HG02870 (cell line): Measurements from ENCODE around the gene ARMC2.
"Not testable (repeated sequence)": the region's sequence is repeated elsewhere in the genome, so short reads cannot be mapped to it uniquely, and the experiment has no call there.

Experiments used
- ATAC-seq: cut with Tn5 transposase; IDR thresholded peaks from one replicate; pipeline ENCODE4 v1.9.1; 2021; ENCODE audit warnings: mild to moderate bottlenecking, moderate library complexity; ENCODE audit not compliant: unreplicated experiment

ARMC2 gene

GRCh38 chr6:108948181-108948661 lies 100.0 kb downstream of the ARMC2 start:
- no peak for ATAC-seq

- ATAC-seq = no peak
Observed at GRCh38 chr6:108951351-108951953, 103.2 kb downstream of the ARMC2 start.

GRCh38 chr6:108952776-108953486 lies 104.7 kb downstream of the ARMC2 start:
- no peak for ATAC-seq

- no peak for ATAC-seq
Observed at GRCh38 chr6:108953681-108954080, 105.5 kb downstream of the ARMC2 start.

GRCh38 chr6:108955329-108955949 lies 107.2 kb downstream of the ARMC2 start:
- ATAC-seq = no peak

GRCh38 chr6:108957221-108957620 lies 109.0 kb downstream of the ARMC2 start:
- no peak for ATAC-seq

GRCh38 chr6:108958900-108959770 lies 110.9 kb downstream of the ARMC2 start:
- ATAC-seq = no peak

GRCh38 chr6:108959972-108960582 lies 111.9 kb downstream of the ARMC2 start:
- ATAC-seq = no peak

GRCh38 chr6:108960601-108961000 lies 112.4 kb downstream of the ARMC2 start:
- no peak for ATAC-seq

- ATAC-seq = no peak
Observed at GRCh38 chr6:108961077-108961476, 112.9 kb downstream of the ARMC2 start.

GRCh38 chr6:108961985-108962384 lies 113.8 kb downstream of the ARMC2 start:
- no peak for ATAC-seq

- no peak for ATAC-seq
Observed at GRCh38 chr6:108966251-108966650, 118.0 kb downstream of the ARMC2 start.

GRCh38 chr6:108966855-108967755 lies 118.9 kb downstream of the ARMC2 start:
- no peak for ATAC-seq

- no peak for ATAC-seq
Observed at GRCh38 chr6:108968325-108969316, 120.4 kb downstream of the ARMC2 start.

- ATAC-seq = no peak
Observed at GRCh38 chr6:108969776-108970175, 121.6 kb downstream of the ARMC2 start.

- no peak for ATAC-seq
Observed at GRCh38 chr6:108974201-108974600, 126.0 kb downstream of the ARMC2 start.

- not testable (repeated sequence) for ATAC-seq
Observed at GRCh38 chr6:108978638-108979037, 130.4 kb downstream of the ARMC2 start.
